ENCODE results near the gene NAIF1.
"Not testable (repeated sequence)": the region's sequence is repeated elsewhere in the genome, so short reads cannot be mapped to it uniquely, and the experiment has no call there.

The NAIF1 gene

DNA sequence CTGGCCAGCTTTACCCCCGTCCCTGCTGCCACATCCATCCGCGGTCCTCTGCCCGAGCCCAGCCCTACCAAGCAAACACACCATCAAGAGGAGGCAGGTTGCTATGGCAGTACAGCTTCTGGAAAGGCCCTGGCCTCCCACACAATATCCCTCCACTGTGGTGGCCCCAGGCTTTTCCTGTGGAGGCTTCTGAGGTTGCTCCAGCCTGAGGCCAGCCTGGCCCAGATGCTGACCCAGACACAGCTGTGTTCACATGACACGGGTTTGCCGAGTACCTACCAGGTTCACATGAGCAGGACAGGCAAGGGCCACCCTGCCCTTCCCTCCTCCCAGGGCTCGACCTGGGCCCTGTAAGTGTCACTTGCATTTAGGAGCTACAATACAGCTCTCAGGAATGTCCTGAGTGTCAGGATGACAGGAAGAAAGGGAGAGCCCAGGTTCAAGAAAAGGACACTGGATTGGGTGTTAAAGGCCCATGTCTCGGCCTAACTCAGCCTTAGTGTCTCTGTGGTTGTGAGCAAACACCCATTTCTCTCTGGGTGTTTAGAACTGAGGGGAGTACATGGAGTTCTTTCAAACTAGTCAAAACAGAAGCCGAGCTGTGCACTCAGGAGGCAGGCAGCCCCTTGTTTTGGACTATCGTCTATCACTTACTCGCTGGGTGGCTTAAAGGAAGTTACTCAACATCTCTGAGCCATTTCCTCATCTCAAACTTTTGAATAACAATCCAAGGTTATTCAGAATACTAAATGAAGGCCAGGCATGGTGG is 40.2 kb downstream of the NAIF1 start:
- WGBS (ENCODE audit: insufficient coverage) = 46% methylated on average over 10 of the region's 11 CpGs
- Histone ChIP-seq H3K36me3 (ENCODE audit: control insufficient read depth in 4 of 4, insufficient read depth in 4 of 4, low read length in 3 of 4) (no peaks in the 10 kb centered on the region), H3K27me3 (replicated peaks in 2 of 5; ENCODE audit: control insufficient read depth in 4 of 5, insufficient read depth in 5 of 5, low read length in 4 of 5) (no peaks in the 10 kb centered on the region), H3K9me3 (ENCODE audit: control extremely low read depth in 1 of 5, control insufficient read depth in 4 of 5, insufficient read depth in 2 of 5, low read depth in 1 of 5, low read length in 4 of 5) (no peaks in the 10 kb centered on the region), H3K27ac (ENCODE audit: insufficient read depth in 1 of 2, low read depth in 1 of 2, low read length in 2 of 2, poor library complexity in 1 of 2, severe bottlenecking in 2 of 2) (peak overlapping the region in 1 of 2 experiments; percentile 50), H3K4me3 (ENCODE audit: control insufficient read depth in 1 of 7, extremely low read depth in 1 of 7, insufficient read depth in 4 of 7, low read depth in 2 of 7, low read length in 6 of 7) (peak overlapping the region in 1 of 7 experiments; percentile 13), H3K4me1 (ENCODE audit: control extremely low read depth in 1 of 4, control insufficient read depth in 4 of 4, insufficient read depth in 4 of 4, low read length in 3 of 4) (peaks cover 8 to 69% (median 51%) of the 10 kb centered on the region in 4 experiments)
- ChIA-PET POLR2A (interaction anchor here (1.1 to 2.4 kb wide), 4 partner anchors 8 to 46 kb away, joined by 3 to 6 read pairs (median 4); partner anchors contain the start of gene EEIG1), CTCF (interaction anchor here (0.7 to 16.7 kb wide), 11 partner anchors 9 to 91 kb away, joined by 3 to 245 read pairs (median 5); partner anchors contain the start of gene DPM2)
- DNase-seq = peak in 2 of 3 donors; percentile 49 to 56

DNA sequence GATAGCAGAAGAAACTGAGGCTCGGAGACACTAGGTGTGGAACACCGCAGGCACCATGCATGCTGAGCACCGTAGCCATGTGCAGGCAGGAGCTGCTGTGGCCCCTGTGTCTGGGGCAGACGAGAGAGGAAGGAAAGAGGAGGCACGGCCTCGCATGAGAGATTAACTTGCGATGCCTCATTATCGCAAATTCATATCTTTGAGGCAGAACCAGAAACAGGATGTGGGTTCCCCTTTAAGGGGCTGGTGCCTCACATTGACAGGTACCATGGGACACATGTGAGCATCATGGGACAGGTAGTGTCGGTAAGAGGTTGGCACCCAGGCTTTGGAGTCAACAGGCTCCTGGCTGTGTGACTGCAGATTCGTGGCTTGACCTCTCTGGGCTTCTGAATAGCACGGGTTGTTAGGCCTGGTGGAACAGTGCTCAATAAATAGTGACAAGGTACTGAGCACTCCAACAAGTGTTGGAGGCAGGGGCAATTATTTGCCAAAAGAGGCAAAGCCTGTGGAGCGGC is 40.8 kb downstream of the NAIF1 start:
- Histone ChIP-seq H3K27ac (ENCODE audit: insufficient read depth in 1 of 2, low read depth in 1 of 2, low read length in 2 of 2, poor library complexity in 1 of 2, severe bottlenecking in 2 of 2) (peak overlapping the region in 1 of 2 experiments; percentile 50), H3K27me3 (replicated peaks in 2 of 5; ENCODE audit: control insufficient read depth in 4 of 5, insufficient read depth in 5 of 5, low read length in 4 of 5) (no peaks in the 10 kb centered on the region), H3K4me3 (ENCODE audit: control insufficient read depth in 1 of 7, extremely low read depth in 1 of 7, insufficient read depth in 4 of 7, low read depth in 2 of 7, low read length in 6 of 7) (peak overlapping the region in 2 of 7 experiments; percentile 4 to 20), H3K9me3 (ENCODE audit: control extremely low read depth in 1 of 5, control insufficient read depth in 4 of 5, insufficient read depth in 2 of 5, low read depth in 1 of 5, low read length in 4 of 5) (no peaks in the 10 kb centered on the region), H3K36me3 (ENCODE audit: control insufficient read depth in 4 of 4, insufficient read depth in 4 of 4, low read length in 3 of 4) (no peaks in the 10 kb centered on the region), H3K4me1 (ENCODE audit: control extremely low read depth in 1 of 4, control insufficient read depth in 4 of 4, insufficient read depth in 4 of 4, low read length in 3 of 4) (peaks cover 8 to 64% (median 51%) of the 10 kb centered on the region in 4 experiments)
- POLR2A ChIA-PET = interaction anchor here (0.8 to 1.5 kb wide), 4 partner anchors 8 to 71 kb away, joined by 3 to 4 read pairs (median 3); no protein-coding TSS in a partner anchor
- 8% methylated on average over 12 of the region's 12 CpGs for WGBS (ENCODE audit: insufficient coverage)
- CTCF ChIA-PET = interaction anchor here (0.9 to 16.7 kb wide), 10 partner anchors 9 to 83 kb away, joined by 3 to 245 read pairs (median 6); partner anchors contain the start of gene DPM2
- peak; percentile 70 to 95 (median 89) for DNase-seq

DNA sequence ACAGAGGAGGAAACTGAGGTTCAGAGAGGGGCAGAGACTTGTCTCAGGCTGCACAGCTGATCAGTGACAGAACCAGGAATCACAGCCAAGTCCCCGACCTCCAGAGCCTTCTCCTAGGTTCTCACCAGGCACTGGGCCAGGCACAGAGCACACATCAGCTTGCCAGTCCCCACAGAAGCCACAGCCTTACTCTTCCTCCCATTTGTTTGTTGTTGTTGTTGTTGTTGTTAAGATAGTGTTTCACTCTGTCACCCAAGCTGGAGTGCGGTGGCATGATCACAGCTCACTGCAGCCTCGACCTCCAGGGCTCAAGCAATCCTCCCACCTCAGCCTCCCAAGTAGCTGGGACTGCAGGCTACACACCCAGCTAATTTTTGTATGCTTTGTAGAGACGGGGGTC is 41.4 kb downstream of the NAIF1 start:
- DNase-seq = no peak
- no peaks in the 10 kb centered on the region for H3K9me3 ChIP-seq (ENCODE audit: control extremely low read depth in 1 of 5, control insufficient read depth in 4 of 5, insufficient read depth in 2 of 5, low read depth in 1 of 5, low read length in 4 of 5)
- H3K36me3 ChIP-seq (ENCODE audit: control insufficient read depth in 4 of 4, insufficient read depth in 4 of 4, low read length in 3 of 4) = no peaks in the 10 kb centered on the region
- no peaks in the 10 kb centered on the region for H3K27me3 ChIP-seq (replicated peaks in 2 of 5; ENCODE audit: control insufficient read depth in 4 of 5, insufficient read depth in 5 of 5, low read length in 4 of 5)
- peaks cover 8 to 58% (median 48%) of the 10 kb centered on the region in 4 experiments for H3K4me1 ChIP-seq (ENCODE audit: control extremely low read depth in 1 of 4, control insufficient read depth in 4 of 4, insufficient read depth in 4 of 4, low read length in 3 of 4)
- no peak overlapping the region for H3K27ac ChIP-seq (ENCODE audit: insufficient read depth in 1 of 2, low read depth in 1 of 2, low read length in 2 of 2, poor library complexity in 1 of 2, severe bottlenecking in 2 of 2)
- no peak overlapping the region for H3K4me3 ChIP-seq (ENCODE audit: control insufficient read depth in 1 of 7, extremely low read depth in 1 of 7, insufficient read depth in 4 of 7, low read depth in 2 of 7, low read length in 6 of 7)
- 88% methylated on average over 2 of the region's 4 CpGs for WGBS (ENCODE audit: insufficient coverage)
- ChIA-PET CTCF (interaction anchor here (0.9 to 16.7 kb wide), 9 partner anchors 9 to 82 kb away, joined by 3 to 245 read pairs (median 4); partner anchors contain the start of gene DPM2), POLR2A (interaction anchor here (0.8 to 1.5 kb wide), 3 partner anchors 9 to 71 kb away, joined by 3 to 4 read pairs (median 3); no protein-coding TSS in a partner anchor)

DNA sequence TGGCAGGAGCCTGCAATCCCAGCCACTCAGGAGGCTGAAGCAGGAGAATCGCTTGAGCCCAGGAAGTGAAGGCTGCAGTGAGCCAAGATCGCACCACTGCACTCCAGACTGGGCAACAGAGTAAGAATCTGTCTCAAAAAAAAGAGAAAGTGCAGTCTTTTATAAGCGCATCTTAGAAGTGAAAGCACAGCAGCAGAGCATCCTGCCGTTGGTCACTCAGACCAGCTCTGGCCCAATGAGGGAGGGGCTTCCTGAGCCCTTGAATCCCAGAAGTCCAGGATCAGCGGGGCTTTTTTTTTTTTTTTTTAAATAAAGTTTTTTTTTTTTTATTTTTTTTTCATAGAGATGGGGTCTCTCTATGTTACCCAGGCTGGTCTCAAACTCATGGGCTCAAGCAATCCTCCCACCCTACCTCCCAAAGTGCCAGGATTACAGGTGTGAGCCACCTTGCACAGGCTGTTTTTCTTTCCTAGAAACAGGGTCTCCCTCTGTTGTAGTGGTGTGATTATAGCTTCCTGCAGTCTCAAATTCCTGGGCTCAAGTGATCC is 42.3 kb downstream of the NAIF1 start:
- POLR2A ChIA-PET = no interaction called here
- Histone ChIP-seq H3K27me3 (replicated peaks in 2 of 5; ENCODE audit: control insufficient read depth in 4 of 5, insufficient read depth in 5 of 5, low read length in 4 of 5) (no peaks in the 10 kb centered on the region), H3K4me3 (ENCODE audit: control insufficient read depth in 1 of 7, extremely low read depth in 1 of 7, insufficient read depth in 4 of 7, low read depth in 2 of 7, low read length in 6 of 7) (no peak overlapping the region), H3K27ac (ENCODE audit: insufficient read depth in 1 of 2, low read depth in 1 of 2, low read length in 2 of 2, poor library complexity in 1 of 2, severe bottlenecking in 2 of 2) (no peak overlapping the region), H3K36me3 (ENCODE audit: control insufficient read depth in 4 of 4, insufficient read depth in 4 of 4, low read length in 3 of 4) (no peaks in the 10 kb centered on the region), H3K9me3 (ENCODE audit: control extremely low read depth in 1 of 5, control insufficient read depth in 4 of 5, insufficient read depth in 2 of 5, low read depth in 1 of 5, low read length in 4 of 5) (no peaks in the 10 kb centered on the region), H3K4me1 (ENCODE audit: control extremely low read depth in 1 of 4, control insufficient read depth in 4 of 4, insufficient read depth in 4 of 4, low read length in 3 of 4) (peaks cover 8 to 52% (median 43%) of the 10 kb centered on the region in 4 experiments)
- peak in 1 of 3 donors; percentile 35 for DNase-seq
- CTCF ChIA-PET = interaction anchor here (0.9 to 16.7 kb wide), 5 partner anchors 8 to 82 kb away, joined by 3 to 245 read pairs (median 4); partner anchors contain the start of gene DPM2
- 83% methylated on average over 4 of the region's 5 CpGs for WGBS (ENCODE audit: insufficient coverage)

DNA sequence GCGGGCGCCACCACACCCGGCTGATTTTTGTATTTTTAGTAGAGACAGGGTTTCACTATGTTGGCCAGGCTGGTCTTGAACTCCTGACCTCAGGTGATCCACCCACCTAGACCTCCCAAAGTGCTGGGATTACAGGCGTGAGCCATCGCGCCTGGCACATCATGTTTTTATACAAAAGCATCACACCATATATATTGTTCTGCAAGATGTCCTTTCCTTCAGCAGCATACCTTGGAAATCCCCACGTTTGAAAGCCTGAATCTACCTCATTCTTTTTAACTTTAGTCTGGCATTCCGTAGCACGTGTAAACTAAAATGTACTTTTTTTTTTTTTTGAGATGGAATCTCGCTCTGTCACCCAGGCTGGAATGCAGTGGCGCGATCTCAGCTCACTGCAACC is 43.4 kb downstream of the NAIF1 start:
- peaks cover 8 to 44% (median 33%) of the 10 kb centered on the region in 4 experiments for H3K4me1 ChIP-seq (ENCODE audit: control extremely low read depth in 1 of 4, control insufficient read depth in 4 of 4, insufficient read depth in 4 of 4, low read length in 3 of 4)
- POLR2A ChIA-PET; DNase-seq; H3K27me3 ChIP-seq (replicated peaks in 2 of 5; ENCODE audit: control insufficient read depth in 4 of 5, insufficient read depth in 5 of 5, low read length in 4 of 5); H3K36me3 ChIP-seq (ENCODE audit: control insufficient read depth in 4 of 4, insufficient read depth in 4 of 4, low read length in 3 of 4); H3K4me3 ChIP-seq (ENCODE audit: control insufficient read depth in 1 of 7, extremely low read depth in 1 of 7, insufficient read depth in 4 of 7, low read depth in 2 of 7, low read length in 6 of 7); H3K27ac ChIP-seq (ENCODE audit: insufficient read depth in 1 of 2, low read depth in 1 of 2, low read length in 2 of 2, poor library complexity in 1 of 2, severe bottlenecking in 2 of 2); H3K9me3 ChIP-seq (ENCODE audit: control extremely low read depth in 1 of 5, control insufficient read depth in 4 of 5, insufficient read depth in 2 of 5, low read depth in 1 of 5, low read length in 4 of 5): not testable (repeated sequence)
- 94% methylated on average over 6 of the region's 12 CpGs for WGBS (ENCODE audit: insufficient coverage)
- CTCF ChIA-PET = interaction anchor here (16.7 kb wide), 1 partner anchor 80 kb away, joined by 245 read pairs; the partner anchor contains the start of gene DPM2

DNA sequence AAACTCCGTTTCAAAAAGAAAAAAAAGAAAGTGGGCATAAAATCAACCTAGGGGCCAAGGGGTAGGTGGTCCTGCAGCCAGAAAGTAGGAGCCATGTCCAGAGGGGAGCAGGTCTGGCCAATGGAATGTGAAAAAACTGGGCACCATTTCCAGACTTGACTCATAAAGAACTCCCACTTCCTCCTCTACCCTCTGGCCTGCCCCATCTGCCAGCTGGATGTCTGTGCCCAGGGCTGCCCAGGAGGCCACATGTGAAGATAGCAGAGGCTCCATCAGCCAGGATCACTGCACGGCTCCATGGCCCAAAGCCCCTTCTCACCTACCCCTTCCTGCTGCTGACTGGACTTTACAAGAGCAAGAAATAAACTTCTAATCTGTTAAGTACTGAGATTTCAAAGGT is 44.2 kb downstream of the NAIF1 start:
- Histone ChIP-seq H3K36me3 (ENCODE audit: control insufficient read depth in 4 of 4, insufficient read depth in 4 of 4, low read length in 3 of 4) (no peaks in the 10 kb centered on the region), H3K9me3 (ENCODE audit: control extremely low read depth in 1 of 5, control insufficient read depth in 4 of 5, insufficient read depth in 2 of 5, low read depth in 1 of 5, low read length in 4 of 5) (no peaks in the 10 kb centered on the region), H3K27ac (ENCODE audit: insufficient read depth in 1 of 2, low read depth in 1 of 2, low read length in 2 of 2, poor library complexity in 1 of 2, severe bottlenecking in 2 of 2) (no peak overlapping the region), H3K4me3 (ENCODE audit: control insufficient read depth in 1 of 7, extremely low read depth in 1 of 7, insufficient read depth in 4 of 7, low read depth in 2 of 7, low read length in 6 of 7) (no peak overlapping the region), H3K4me1 (ENCODE audit: control extremely low read depth in 1 of 4, control insufficient read depth in 4 of 4, insufficient read depth in 4 of 4, low read length in 3 of 4) (peaks cover 8 to 40% (median 29%) of the 10 kb centered on the region in 4 experiments), H3K27me3 (replicated peaks in 2 of 5; ENCODE audit: control insufficient read depth in 4 of 5, insufficient read depth in 5 of 5, low read length in 4 of 5) (no peaks in the 10 kb centered on the region)
- DNase-seq = no peak
- POLR2A ChIA-PET = no interaction called here
- CTCF ChIA-PET = interaction anchor here (0.7 kb wide), 1 partner anchor 73 kb away, joined by 3 read pairs; no protein-coding TSS in a partner anchor
- WGBS (ENCODE audit: insufficient coverage) = 90% methylated on average over 2 of the region's 2 CpGs
